Measurements from ENCODE around the gene DPYSL3.
"Not testable (repeated sequence)": the region's sequence is repeated elsewhere in the genome, so short reads cannot be mapped to it uniquely, and the experiment has no call there.

The DPYSL3 gene

DNA sequence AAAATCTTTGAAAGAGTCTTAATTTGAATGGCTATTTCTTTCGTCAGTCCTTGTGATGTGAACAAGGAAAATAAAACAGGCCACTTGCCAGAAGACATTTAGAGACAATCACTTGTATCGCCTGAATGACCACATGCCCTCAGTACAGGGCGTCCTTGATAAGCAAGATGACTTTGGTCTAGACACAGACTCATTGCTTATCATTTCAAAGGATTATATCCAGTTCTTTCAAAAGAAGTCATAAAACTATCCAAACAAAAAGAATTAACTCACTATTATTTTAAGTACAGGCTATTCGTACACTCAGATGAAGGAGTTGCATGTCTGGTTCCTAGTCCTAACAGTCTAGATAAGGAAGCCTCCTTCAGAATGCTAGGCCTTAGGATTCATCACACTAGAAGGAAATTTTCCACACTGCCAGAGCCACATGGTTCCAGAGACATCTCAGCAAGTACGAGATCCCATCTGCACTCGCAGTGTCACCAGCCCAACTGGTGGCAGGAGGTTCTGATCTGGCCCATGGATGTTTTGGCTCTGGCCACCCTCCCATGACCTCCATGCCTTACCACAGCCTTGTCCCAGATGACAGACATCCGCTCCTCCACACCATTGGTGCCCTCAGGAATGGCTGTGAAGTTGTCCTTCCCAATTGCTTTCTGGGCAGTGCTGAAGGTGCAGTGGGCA, 109.6 kb downstream of the DPYSL3 start:
- no peak for DNase-seq

GRCh38 chr5:147398860-147399259, 111.0 kb downstream of the DPYSL3 start:
- DNase-seq = no peak

DNA sequence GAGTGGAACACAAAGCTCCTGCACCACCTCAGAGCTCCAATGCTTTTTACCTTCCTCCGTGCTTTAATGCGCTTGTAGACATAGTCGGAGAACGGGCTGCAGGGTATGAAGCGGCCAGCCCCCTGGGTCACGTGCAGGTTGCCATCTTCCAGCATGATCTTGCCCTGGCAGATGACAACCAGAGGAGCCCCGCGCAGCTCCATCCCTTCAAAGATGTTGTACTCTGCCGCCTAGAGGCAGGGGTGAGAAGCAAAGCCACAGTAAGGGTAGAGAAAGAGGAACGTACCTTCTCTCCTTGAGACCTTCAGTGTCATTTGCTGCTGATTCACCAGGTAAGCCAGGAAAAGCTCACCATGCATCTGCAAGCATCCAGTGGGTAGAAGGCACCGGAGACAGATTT, 112.3 kb downstream of the DPYSL3 start:
- DNase-seq = no peak

DNA sequence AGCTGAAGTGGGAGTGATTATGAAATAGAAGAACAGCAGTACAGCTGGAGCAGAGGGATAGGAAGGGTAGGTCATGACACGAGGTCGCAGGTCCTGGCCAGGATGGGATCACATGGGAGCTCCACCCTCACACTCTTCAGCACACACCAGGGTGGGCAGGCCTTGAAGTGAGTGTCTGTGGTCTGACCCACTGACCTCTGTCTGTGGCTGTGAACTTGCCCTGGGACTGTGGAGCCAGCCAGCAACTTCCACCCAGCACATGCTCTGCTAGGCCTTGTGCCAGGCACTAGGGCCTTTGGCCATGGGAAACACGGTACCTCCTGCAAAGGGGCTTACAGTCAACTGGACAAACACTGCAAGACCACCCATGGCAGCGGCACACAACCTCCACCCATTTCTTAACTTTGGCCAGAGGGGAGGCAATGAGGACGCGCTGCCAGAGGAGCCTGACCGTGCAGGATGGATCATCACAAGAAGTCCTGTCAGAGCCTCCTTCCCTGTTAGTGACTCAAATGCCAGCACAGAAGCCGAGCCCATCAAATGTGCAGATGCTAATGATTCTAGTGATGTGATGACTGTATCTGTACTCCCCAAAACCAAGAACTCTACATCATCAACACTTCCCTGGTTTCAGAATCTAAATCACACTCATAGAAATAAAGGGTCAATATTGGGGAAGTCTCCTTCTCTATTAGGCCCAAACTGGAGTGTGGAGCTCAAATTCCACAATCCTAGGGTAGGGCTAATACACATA, 113.6 kb downstream of the DPYSL3 start:
- DNase-seq = no peak

DNA sequence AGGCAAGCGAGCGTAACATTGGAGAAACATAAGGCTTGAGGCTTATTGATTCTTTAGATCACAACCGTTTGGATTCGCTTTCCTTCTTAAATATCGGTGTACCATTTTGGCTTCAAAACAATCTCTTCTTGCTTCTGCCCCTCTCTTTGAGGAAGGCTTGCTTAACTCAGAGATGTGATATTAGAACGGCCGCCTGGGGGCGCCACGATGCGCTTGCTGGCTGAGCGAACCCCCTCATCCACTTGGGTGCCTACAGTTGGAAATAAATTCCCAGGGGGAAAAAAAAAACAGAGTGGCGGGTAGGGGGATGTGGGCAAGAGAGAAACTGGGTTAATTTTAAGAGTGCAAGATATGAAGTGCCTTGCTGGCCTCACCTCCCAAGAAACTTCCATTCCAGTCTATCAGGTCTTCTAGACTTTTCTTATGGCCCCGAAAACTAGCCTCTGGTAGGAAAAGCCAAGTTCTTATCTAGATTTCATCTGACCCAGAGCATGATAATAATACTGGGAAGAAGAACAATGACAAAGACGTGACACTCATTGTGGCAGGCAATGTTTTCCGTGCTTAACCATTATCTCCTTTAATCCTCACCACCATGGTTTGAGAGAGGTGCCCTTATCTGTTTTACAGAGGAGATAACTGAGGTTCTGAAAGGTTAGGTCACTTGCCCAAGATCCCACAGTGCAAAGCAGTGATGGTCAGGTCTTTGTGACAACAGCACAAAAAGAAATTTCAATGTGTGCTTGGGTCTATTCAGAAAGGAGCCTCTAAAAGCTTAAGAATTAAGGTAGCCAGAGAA, 115.8 kb downstream of the DPYSL3 start:
- DNase-seq = no peak

DNA sequence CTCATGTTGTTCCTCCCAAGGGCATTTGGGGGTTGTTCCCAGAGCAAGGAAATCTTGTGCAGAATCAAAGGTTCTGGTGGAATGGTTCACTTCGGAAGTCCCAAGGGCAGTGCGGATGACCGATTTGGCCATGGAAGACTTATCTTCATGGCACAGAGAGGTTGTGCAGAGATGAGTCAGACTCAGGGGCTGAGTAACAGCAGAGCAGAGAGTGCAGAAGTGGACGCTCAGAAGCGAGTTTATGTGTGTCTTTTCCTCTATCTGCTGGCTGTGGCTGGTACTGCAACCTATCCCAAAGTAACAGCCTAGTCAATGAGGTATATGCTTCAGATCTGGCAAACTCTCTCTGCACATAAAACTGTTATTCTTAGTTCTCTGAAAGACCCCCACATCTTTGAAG, 118.1 kb downstream of the DPYSL3 start:
- no peak for DNase-seq

- DNase-seq = no peak
Observed at GRCh38 chr5:147390654-147391225, 119.1 kb downstream of the DPYSL3 start.

- DNase-seq = no peak
Observed at GRCh38 chr5:147388184-147389108, 121.4 kb downstream of the DPYSL3 start.

DNA sequence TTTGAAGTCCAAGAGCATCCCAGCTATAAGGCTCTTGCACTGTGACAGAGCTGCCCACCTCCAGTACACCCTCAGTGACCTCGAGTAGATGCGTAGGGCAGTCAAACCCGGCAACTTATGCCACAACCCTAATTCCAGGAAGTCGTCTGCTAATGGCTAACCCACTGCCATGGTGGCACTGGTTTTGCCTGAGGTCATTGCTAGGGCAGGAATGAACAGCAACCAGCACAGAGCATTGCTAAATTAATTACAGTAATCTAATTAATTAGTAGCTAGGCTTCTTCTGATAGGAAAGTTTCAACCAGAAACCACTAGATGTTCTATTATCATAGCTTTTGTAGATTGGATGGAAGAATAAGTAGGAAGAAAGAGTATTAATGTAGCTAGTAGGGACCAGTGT, 122.8 kb downstream of the DPYSL3 start:
- no peak for DNase-seq

- DNase-seq = no peak
Observed at GRCh38 chr5:147384346-147385193, 125.3 kb downstream of the DPYSL3 start.

- DNase-seq = no peak
Observed at GRCh38 chr5:147382776-147383175, 127.1 kb downstream of the DPYSL3 start.

GRCh38 chr5:147381555-147381954, 128.3 kb downstream of the DPYSL3 start:
- no peak for DNase-seq

- no peak for DNase-seq
Observed at GRCh38 chr5:147377682-147378081, 132.2 kb downstream of the DPYSL3 start.

DNA sequence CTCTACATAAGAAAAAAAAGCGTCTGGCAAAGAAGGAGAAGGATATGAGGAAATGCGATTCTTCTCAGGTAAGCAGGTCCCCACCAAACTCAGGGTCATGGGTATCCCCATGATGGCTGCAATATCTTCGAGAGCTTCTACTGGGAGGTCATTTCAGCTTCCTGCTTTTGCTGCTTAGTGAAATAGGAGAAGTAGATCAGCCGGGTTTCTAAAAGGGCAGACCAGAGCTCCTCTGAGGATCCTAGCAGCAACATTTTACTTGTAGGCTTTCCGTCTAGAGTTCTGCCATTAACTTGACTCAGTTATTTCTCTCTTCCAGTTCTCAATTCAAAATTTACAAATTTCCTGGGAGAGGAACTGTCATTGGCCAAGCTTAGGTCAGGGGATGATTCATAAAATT, 134.7 kb downstream of the DPYSL3 start:
- no peak for DNase-seq

- no peak for DNase-seq
Observed at GRCh38 chr5:147373328-147373727, 136.5 kb downstream of the DPYSL3 start.

DNA sequence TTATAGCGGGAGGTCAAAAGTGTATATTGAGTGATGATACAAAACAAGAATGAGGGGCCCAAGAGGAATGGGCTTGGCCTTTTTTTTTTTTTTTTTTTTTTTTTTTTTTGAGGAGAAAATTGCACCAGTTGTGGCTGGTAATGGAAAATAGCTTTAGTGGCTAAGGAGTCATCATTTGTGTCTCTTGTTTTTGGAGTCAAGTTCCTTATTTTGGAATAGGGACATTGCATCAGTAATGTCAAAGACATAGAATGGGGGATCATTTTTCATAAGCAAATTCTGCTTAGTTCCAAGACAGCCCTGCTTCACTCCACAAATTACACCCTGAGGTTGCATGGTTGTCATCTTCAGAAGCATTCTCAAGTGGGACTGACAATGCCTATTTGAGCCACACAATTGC, 137.7 kb downstream of the DPYSL3 start:
- no peak for DNase-seq

DNA sequence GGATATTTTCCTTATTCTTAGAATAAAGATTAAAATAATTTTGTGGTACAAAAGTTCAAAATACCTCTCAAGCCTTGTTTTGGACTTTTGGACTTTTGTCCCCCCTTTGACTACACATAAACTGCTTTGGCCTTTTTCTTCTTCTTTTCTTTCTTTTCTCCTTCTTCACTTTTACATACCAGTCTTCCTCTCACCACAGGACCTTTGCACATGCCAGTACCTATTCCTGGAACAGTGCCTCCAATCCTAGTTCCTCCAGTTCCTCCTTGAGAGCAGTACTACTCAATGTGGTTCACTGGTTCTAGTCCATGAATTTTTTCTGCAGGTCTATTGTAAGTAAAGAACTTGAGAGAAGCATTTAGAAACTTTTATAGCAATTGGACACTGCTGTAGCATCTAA, 138.6 kb downstream of the DPYSL3 start:
- DNase-seq = no peak

GRCh38 chr5:147369742-147370374, 140.0 kb downstream of the DPYSL3 start:
- no peak for DNase-seq

- not testable (repeated sequence) for DNase-seq
Observed at GRCh38 chr5:147367381-147367780, 142.5 kb downstream of the DPYSL3 start.

- no peak for DNase-seq
Observed at GRCh38 chr5:147361441-147362175, 148.3 kb downstream of the DPYSL3 start.

Measured in CD4-positive, alpha-beta T cell treated with Interferon gamma for 1 hour (primary cell).